SJSA1 (cell line): Measurements from ENCODE around the gene GCM1. TPM values are rescaled to one million over a fixed set of nuclear protein-coding genes. Genes with fewer than 3 reads are reported as not detected.

Experiments used
- DNase-seq, 2 experiments: peaks; one replicate each; pipeline ENCODE4 v3.0.0-alpha.2; 2015 to 2020; ENCODE audit warnings: low spot score in 2 of 2, low read depth in 1 of 2
- H3K27ac ChIP-seq: fragments of 250-450 bp; sonication (Bioruptor Pico); 2 replicates; pipeline ENCODE4 v1.5.1; 2020; ENCODE audit warnings: mild to moderate bottlenecking, moderate library complexity
- H3K27me3 ChIP-seq: fragments of 250-450 bp; sonication (Bioruptor Pico); replicated peaks from 2 replicates; pipeline ENCODE4 v1.5.1; 2020; ENCODE audit warnings: mild to moderate bottlenecking, moderate library complexity
- H3K36me3 ChIP-seq: fragments of 250-450 bp; sonication (Bioruptor Pico); 2 replicates; pipeline ENCODE4 v1.5.1; 2020; ENCODE audit warnings: mild to moderate bottlenecking
- H3K4me1 ChIP-seq: fragments of 250-450 bp; sonication (Bioruptor Pico); replicated peaks from 2 replicates; pipeline ENCODE4 v1.6.1; 2021; ENCODE audit warnings: mild to moderate bottlenecking
- H3K4me3 ChIP-seq: fragments of 250-450 bp; sonication (Bioruptor Pico); 2 replicates; pipeline ENCODE4 v1.5.1; 2020; ENCODE audit warnings: mild to moderate bottlenecking
- H3K9me3 ChIP-seq: fragments of 250-450 bp; sonication (Bioruptor Pico); replicated peaks from 2 replicates; pipeline ENCODE4 v1.5.1; 2020; ENCODE audit warnings: mild to moderate bottlenecking
- total RNA-seq: library from RNA; depleted of rRNA; stranded (reverse); fragments of >200 nt; shearing (Covaris generic); gene quantifications from 2 replicates; pipeline ENCODE4 v1.2.3, GENCODE V29; 2014; rRNA removed

GCM1 gene, protein sequence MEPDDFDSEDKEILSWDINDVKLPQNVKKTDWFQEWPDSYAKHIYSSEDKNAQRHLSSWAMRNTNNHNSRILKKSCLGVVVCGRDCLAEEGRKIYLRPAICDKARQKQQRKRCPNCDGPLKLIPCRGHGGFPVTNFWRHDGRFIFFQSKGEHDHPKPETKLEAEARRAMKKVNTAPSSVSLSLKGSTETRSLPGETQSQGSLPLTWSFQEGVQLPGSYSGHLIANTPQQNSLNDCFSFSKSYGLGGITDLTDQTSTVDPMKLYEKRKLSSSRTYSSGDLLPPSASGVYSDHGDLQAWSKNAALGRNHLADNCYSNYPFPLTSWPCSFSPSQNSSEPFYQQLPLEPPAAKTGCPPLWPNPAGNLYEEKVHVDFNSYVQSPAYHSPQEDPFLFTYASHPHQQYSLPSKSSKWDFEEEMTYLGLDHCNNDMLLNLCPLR
- total RNA-seq, result not detected in 2 replicates

DNA sequence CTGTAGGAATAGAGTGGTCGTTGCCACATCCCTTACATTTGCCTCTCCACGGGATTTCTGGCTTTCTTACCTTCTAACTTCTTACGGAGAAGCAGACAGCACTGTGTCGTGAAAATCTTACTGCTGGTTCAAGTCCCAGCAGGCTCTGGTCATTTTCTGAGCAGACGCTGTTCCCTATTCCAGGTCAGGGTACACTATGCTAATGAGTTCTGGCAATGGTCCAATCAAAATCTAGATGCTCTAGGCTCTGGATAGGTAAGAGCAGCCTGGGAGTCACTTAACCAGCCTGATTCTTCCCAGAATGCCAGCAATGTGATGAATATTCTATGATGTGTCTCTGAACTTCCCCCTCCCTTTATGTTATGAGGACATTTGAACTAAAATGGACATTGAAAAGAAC lies at the start of gene GCM1:
TSS of gene GCM1 (minus strand) at position 158 of the 400 bp plus-strand sequence. CDS start 3,209 bp downstream, outside the sequence.
- Histone ChIP-seq H3K4me1 (no peaks in the 10 kb centered on the region), H3K36me3 (no peaks in the 10 kb centered on the region), H3K4me3 (no peak within 1 kb of the TSS), H3K27me3 (no peaks in the 10 kb centered on the region), H3K27ac (no peak within 1 kb of the TSS), H3K9me3 (no peaks in the 10 kb centered on the region)
- no peak for DNase-seq

DNA sequence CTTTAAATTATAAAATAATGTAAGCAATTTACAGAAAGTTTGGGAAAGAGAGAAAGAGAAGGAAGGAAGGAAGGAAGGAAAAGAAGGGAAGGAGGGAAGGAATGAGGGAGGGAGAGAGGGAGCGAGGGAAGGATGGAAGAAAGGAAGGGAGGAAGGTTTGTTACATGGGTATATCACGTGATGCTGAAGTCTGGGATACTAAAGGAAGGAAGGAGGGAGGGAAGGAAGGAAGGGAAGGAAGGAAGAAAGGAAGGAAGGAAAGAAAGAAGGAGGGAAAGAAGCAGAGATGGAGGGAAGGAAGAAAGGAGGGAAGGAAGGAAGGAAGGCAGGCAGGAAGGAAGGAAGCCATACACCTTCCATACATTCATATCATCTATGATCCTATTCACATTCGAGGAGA lies 48.9 kb upstream of the GCM1 start:
- Histone ChIP-seq H3K9me3 (no peaks in the 10 kb centered on the region), H3K27ac (no peak overlapping the region), H3K36me3 (no peaks in the 10 kb centered on the region), H3K4me3 (no peak overlapping the region), H3K27me3 (no peaks in the 10 kb centered on the region), H3K4me1 (no peaks in the 10 kb centered on the region)
- no peak for DNase-seq

DNA sequence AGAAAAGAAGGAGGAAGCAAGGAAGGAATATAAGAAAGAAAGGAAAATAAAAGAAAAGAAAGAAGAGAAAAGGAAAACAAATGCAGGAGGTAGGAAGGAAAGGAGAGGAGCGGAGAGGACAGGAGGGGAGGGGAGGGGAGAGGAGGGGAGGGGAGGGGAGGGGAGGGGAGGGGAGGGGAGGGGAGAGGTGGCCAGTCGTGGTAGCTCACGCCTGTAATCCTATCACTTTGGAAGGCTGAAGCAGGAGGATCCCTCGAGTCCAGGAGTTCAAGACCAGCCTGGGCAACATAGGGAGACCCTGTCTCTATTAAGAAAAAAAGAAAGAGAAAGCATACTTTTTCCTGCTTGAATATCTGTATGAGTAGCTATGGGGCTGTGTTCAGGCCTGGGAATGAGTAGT lies 46.4 kb upstream of the GCM1 start:
- Histone ChIP-seq H3K4me1 (no peaks in the 10 kb centered on the region), H3K27ac (no peak overlapping the region)

DNA sequence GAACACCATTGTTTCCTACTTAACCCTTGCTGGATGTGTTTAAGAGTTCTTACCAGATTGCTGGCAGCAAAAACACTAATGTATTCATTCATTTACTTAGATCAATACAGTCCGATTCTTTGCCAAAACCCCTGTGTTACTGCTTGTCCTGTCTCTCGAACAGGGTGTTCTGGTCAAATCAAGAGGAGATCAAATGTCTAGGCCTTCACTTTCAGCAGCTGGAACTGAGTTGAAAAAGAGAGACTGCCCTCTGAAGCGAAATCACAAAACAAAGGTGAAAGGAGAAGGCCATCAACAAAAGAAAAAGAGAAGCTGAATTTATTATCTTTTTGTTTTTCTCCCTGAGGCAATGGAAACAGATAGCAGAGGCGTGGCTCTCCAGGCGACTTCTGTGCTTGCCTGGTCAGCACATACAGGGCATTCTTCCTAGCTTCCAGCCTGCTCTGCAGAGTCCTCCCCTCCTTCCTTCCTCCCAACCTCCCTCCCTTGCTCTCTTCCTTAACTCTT lies 44.1 kb upstream of the GCM1 start:
- H3K27ac ChIP-seq, result no peak overlapping the region
- DNase-seq, result no peak

More for the DNA sequence above, 46.4 kb upstream of the GCM1 start:
- no peaks in the 10 kb centered on the region for H3K36me3 ChIP-seq
- no peaks in the 10 kb centered on the region for H3K9me3 ChIP-seq
- no peak overlapping the region for H3K4me3 ChIP-seq
- DNase-seq, result no peak
- H3K27me3 ChIP-seq, result no peaks in the 10 kb centered on the region

DNA sequence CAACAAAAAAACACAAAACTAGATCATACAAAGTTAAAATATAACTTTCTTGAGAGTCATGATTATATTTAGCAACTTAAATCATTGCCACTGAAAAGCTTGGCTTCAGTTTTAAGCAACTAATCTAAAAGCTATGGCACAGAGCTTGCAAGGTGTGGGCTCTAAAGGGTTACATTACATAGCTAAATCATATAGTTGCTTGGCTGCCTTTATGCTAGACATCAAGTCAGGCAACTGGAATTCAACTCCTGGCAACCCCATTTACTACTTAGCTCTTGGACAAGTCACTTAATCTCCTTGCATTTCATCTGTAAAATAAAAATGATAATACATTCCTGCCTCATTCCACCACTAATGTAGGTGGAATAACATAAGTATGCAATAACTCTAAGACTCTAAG lies 40.9 kb upstream of the GCM1 start:
- Histone ChIP-seq H3K36me3 (no peaks in the 10 kb centered on the region), H3K27ac (no peak overlapping the region), H3K4me1 (no peaks in the 10 kb centered on the region), H3K9me3 (no peaks in the 10 kb centered on the region), H3K4me3 (no peak overlapping the region), H3K27me3 (no peaks in the 10 kb centered on the region; the same call in 1 of the 2 replicates)
- no peak for DNase-seq

More for the DNA sequence above, 44.1 kb upstream of the GCM1 start:
- Histone ChIP-seq H3K36me3 (no peaks in the 10 kb centered on the region), H3K27me3 (no peaks in the 10 kb centered on the region), H3K4me3 (no peak overlapping the region), H3K4me1 (no peaks in the 10 kb centered on the region), H3K9me3 (no peaks in the 10 kb centered on the region)

DNA sequence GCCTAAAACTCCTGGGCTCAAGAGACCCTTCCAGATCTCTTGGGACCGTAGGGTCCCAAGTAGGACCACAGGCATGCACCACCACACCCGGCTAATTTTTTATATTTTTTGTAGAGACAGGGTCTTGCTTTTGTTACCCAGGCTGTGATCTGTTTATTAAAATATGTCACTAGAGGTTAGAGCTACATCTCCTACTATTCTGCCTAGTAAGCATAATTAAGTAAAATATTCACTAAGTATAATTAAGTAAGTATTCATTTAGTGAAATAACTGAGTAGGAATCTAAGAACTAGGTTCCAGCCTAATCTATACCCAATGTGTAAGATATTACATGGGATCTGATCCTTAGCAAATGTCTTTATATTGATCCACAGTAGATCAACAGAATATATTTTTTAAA lies 40.2 kb upstream of the GCM1 start:
- no peak for DNase-seq
- Histone ChIP-seq H3K27me3 (no peaks in the 10 kb centered on the region; the same call in 1 of the 2 replicates), H3K4me3 (no peak overlapping the region), H3K9me3 (no peaks in the 10 kb centered on the region), H3K36me3 (no peaks in the 10 kb centered on the region), H3K4me1 (no peaks in the 10 kb centered on the region), H3K27ac (no peak overlapping the region)

DNA sequence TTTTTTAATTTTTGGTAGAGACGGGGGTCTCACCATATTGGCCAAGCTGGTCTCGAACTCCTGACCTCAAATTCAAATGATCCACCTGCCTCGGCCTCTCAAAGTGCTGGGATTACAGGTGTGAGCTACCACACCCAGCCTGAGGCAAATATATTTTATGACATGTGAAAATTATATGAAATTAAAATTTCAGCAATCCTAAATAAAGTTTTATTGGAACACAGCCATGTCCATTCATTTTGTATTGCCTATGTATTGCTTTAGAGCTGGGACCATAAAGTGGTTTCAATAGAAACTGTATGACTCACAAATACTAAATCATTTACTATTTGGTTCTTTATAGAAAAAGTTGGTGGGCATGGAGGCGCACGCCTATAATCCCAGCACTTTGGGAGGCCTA lies 32.0 kb upstream of the GCM1 start:
- H3K27ac ChIP-seq, result no peak overlapping the region
- H3K27me3 ChIP-seq, result no peaks in the 10 kb centered on the region; the same call in 1 of the 2 replicates
- no peaks in the 10 kb centered on the region for H3K4me1 ChIP-seq
- H3K4me3 ChIP-seq, result no peak overlapping the region
- H3K36me3 ChIP-seq, result no peaks in the 10 kb centered on the region
- DNase-seq, result no peak
- H3K9me3 ChIP-seq, result no peaks in the 10 kb centered on the region

DNA sequence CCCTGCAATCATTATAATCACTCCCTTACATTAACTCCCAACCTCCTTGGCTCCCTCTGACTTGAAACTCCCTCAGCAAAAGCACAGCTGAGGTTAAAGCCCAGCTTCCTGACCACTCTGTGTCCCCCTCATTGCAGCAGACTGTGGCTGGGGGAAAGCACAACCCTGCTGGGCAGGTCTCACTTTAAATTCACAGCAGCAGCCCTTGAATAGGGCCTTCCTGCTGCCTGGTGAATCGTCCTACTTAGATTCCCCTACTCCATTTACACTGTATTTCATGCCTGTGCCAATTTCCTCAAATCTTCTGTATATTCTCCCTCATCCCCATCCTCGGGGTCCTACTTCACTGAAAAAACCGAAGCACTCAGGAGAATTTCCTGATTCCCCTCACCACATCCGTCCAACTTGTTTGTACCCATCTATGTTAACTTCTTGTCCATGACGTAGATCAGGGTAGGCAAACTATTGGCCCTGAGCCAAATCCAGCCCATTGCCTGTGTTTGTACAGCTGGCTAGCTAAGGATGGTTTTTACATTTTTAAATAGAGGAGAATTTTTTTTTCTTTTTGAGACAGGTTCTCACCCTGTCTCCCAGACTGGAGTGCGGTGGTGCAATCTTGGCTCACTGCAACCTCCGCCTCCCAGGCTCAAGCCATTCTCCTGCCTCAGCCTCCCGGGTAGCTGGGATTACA lies 31.5 kb upstream of the GCM1 start:
- H3K27me3 ChIP-seq, result no peaks in the 10 kb centered on the region; the same call in 1 of the 2 replicates
- no peak overlapping the region for H3K27ac ChIP-seq
- DNase-seq, result no peak
- no peaks in the 10 kb centered on the region for H3K4me1 ChIP-seq
- H3K4me3 ChIP-seq, result no peak overlapping the region
- H3K36me3 ChIP-seq, result no peaks in the 10 kb centered on the region
- no peaks in the 10 kb centered on the region for H3K9me3 ChIP-seq

DNA sequence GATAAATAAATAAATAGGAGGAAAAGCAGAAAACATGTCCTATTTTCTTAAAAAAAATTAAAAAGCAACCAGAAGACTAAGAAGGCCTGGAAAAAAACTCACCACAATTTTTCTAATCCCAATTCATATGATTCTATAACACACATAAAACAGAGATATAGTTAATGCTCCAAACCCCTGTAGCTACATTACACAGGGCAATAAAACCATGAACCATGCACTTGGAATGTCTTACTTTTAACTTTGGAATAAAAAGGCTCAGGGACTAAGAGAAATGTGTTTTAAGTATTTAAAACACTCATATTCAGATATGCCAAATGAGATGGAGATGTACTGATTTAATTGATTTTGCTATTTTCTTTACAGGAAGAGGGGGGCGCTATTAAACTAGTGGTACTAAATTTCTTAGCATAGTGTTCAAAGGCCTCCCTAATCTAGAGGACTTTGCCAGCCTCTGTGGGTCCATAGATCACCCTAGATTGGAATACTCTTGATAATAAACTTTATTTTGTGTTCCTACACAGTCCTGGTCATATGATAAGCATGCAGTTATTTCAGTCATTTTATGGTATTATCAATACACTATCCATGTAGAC lies 30.3 kb upstream of the GCM1 start:
- no peak overlapping the region for H3K27ac ChIP-seq
- no peaks in the 10 kb centered on the region for H3K27me3 ChIP-seq
- DNase-seq, result no peak
- no peak overlapping the region for H3K4me3 ChIP-seq
- no peaks in the 10 kb centered on the region for H3K4me1 ChIP-seq
- H3K36me3 ChIP-seq, result no peaks in the 10 kb centered on the region
- H3K9me3 ChIP-seq, result no peaks in the 10 kb centered on the region

DNA sequence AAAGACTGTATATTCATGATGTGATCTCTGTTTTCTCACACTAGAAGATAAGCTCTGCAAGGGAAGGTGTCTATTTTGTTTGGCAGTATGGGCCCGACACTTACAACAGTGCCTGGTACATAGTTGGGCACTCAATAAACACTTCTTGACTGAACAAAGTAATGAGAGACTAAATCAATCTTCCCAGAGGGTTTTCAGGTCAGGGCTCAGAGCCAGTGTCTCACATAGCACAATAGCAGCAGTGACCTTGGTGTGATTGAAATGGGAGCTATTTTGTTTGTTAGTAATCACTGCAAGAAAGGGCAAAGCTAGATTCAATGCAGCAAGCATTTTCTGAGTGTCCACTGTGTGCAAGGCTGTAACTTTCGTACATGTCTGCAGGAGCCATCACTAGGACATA lies 26.4 kb upstream of the GCM1 start:
- H3K9me3 ChIP-seq, result no peaks in the 10 kb centered on the region
- no peaks in the 10 kb centered on the region for H3K4me1 ChIP-seq

DNA sequence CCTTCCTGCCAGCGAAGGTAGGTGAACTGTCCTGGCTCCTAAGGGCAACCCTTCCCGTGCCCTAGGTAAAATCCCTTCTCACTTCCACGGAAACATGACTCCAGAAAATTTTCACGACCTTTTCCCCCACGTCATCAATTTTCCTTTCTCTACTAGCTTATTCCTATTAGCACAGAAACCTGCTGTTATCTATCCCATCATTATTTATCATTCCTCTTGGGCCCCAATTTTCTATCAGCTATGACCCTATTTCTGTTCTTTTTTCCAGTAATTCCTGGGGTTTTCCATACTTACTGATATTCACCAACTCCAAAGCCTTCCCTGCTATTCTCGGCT lies 23.8 kb upstream of the GCM1 start:
- no peak overlapping the region for H3K27ac ChIP-seq

More for the DNA sequence above, 26.4 kb upstream of the GCM1 start:
- Histone ChIP-seq H3K27ac (no peak overlapping the region), H3K36me3 (no peaks in the 10 kb centered on the region), H3K4me3 (no peak overlapping the region), H3K27me3 (no peaks in the 10 kb centered on the region)
- DNase-seq, result no peak

DNA sequence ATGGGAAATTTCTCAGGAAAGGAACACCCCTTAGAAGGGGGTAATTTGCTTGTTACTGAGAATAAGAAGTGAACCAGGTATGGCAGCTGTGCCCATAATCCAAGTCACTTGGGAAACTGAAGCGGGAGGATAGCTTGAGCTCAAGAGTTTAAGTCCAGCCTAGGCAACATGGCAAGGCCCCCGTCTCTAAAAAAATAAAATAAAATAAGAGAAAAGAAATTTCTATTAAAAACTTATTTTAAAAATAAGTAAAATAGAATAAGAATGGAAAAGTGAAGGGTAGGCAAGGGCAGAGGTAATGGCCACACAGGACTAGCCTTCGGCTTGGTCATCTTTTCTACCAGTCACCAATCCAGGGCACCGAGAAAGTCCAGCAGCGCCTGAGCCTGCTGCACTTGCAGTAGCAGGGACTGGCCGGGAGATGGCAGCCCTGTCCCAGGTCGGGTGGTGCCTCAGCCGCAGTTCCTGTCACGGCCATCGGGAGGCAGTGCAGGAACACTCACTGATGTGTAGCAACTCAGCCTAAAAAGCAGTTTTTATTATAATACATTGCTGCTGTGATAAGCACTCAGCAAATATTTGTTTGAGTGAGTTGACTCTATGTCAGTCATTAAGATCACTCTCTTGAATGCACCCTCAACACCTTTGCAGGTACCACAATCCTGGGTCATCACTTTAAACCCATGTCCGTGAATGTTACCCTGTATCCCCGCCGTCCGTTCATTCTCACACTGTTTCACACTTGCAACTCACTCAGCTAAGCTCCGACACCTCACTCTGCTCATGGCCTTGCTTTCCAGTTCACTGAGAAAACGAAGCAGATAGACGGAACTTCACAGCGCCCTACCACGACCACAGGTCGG lies 23.2 kb upstream of the GCM1 start:
- no peaks in the 10 kb centered on the region for H3K27me3 ChIP-seq
- no peak overlapping the region for H3K4me3 ChIP-seq
- peak; percentile 64 to 83 for DNase-seq
- H3K9me3 ChIP-seq, result no peaks in the 10 kb centered on the region
- H3K4me1 ChIP-seq, result 0 out of 2 replicates have a peak, but pooled peaks cover 3% of the 10 kb centered on the region
- no peaks in the 10 kb centered on the region for H3K36me3 ChIP-seq
- H3K27ac ChIP-seq, result no peak overlapping the region

More for the DNA sequence above, 23.8 kb upstream of the GCM1 start:
- 0 out of 2 replicates have a peak, but pooled peaks cover 3% of the 10 kb centered on the region for H3K4me1 ChIP-seq
- H3K9me3 ChIP-seq, result no peaks in the 10 kb centered on the region
- H3K27me3 ChIP-seq, result no peaks in the 10 kb centered on the region
- H3K36me3 ChIP-seq, result no peaks in the 10 kb centered on the region
- no peak for DNase-seq
- H3K4me3 ChIP-seq, result no peak overlapping the region
